B cell (primary cell): ENCODE data around the gene HEBP1.

ENCODE experiments used
- EZH2 ChIP-seq: IDR thresholded peaks from 2 replicates; pipeline ENCODE4 v1.6.1; 2012; ENCODE audit warnings: borderline replicate concordance, low read depth, mild to moderate bottlenecking, moderate library complexity, low read length; ENCODE audit not compliant: insufficient read depth, poor library complexity, severe bottlenecking
- TF ChIP-seq, protein P1 (sequence below): fragments of 200-600 bp; IDR thresholded peaks from one replicate; pipeline ENCODE4 v1.8.0; 2022; ENCODE audit warnings: antibody characterized with exemption, mild to moderate bottlenecking

DNA sequence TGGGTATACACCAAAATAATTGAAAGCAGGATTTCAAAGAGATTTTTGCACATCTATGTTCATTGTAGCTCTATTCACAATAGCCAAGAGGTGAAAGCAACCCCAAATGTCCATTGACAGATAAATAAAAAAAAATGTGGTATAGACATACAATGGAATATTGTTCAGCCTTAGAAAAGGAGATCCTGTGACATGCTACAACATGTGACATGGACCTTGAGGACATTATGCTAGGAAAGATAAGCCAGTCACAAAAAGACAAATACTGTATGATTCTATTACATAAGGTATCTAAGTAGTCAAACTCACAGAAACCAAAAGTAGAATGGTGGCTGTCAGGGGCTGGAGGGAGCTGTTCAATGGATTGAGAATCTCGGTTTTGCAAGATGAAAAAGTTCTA, 60.2 kb downstream of the HEBP1 start:
- TF ChIP-seq, protein P1, sequence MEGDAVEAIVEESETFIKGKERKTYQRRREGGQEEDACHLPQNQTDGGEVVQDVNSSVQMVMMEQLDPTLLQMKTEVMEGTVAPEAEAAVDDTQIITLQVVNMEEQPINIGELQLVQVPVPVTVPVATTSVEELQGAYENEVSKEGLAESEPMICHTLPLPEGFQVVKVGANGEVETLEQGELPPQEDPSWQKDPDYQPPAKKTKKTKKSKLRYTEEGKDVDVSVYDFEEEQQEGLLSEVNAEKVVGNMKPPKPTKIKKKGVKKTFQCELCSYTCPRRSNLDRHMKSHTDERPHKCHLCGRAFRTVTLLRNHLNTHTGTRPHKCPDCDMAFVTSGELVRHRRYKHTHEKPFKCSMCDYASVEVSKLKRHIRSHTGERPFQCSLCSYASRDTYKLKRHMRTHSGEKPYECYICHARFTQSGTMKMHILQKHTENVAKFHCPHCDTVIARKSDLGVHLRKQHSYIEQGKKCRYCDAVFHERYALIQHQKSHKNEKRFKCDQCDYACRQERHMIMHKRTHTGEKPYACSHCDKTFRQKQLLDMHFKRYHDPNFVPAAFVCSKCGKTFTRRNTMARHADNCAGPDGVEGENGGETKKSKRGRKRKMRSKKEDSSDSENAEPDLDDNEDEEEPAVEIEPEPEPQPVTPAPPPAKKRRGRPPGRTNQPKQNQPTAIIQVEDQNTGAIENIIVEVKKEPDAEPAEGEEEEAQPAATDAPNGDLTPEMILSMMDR: no peak
- TF ChIP-seq EZH2: no peak
